Measurements from ENCODE around the gene CFAP65. TPM values are rescaled to one million over a fixed set of nuclear protein-coding genes. Genes with fewer than 3 reads are reported as not detected.

Gene CFAP65
- total and polyA plus RNA-seq, 2 of the 13 experiments (the other 11 are each of a cell fraction or from before 2014, with no cell fraction given), result 0.05 TPM; not detected in 1

DNA sequence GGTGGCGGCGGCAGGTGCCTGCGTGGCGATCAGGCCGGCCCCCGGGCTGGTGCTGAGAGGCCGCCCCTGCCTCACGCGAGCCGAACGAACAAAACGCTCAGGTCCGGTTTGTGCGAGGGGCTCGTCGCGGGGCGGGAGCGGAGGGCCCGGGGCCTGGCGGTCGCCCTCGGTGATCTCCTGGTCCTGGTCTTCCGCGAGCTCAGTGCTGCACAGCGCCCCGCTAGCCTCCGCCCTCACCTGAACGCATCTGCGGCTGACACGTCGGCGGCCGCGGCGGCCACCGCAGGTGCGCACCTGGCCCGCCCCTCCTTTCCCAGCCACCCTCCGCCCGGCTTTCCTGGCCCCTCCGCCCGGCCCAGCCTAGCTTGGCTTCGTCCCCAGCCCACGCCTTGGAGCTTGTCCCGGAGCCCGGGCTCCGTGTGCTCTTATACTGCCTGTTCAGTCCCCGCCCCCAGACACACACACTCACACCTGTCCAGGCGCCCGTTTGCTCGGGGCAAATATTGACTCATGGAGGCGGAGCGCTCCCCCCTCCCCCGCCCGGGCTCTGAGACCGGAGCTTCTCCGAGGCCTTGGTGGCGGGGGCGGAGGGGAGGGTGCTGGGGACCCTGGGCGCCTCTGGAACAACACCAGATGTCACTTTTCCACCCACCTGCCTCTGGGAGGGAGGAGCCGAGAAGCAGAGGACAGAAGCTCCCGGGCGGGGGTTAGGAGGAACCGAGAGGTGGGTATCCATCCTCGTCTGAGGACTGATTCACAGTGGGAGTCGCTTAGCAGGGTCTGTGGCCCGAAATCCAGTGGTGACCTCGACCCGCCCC lies 39.5 kb downstream of the CFAP65 start (continued):
- peak; percentile 41; the same call in 1 of the 2 replicates for TF ChIP-seq TCF7 (IDR thresholded peaks at IDR 0.05; ENCODE audit: low read depth)
- TF ChIP-seq, protein P1, sequence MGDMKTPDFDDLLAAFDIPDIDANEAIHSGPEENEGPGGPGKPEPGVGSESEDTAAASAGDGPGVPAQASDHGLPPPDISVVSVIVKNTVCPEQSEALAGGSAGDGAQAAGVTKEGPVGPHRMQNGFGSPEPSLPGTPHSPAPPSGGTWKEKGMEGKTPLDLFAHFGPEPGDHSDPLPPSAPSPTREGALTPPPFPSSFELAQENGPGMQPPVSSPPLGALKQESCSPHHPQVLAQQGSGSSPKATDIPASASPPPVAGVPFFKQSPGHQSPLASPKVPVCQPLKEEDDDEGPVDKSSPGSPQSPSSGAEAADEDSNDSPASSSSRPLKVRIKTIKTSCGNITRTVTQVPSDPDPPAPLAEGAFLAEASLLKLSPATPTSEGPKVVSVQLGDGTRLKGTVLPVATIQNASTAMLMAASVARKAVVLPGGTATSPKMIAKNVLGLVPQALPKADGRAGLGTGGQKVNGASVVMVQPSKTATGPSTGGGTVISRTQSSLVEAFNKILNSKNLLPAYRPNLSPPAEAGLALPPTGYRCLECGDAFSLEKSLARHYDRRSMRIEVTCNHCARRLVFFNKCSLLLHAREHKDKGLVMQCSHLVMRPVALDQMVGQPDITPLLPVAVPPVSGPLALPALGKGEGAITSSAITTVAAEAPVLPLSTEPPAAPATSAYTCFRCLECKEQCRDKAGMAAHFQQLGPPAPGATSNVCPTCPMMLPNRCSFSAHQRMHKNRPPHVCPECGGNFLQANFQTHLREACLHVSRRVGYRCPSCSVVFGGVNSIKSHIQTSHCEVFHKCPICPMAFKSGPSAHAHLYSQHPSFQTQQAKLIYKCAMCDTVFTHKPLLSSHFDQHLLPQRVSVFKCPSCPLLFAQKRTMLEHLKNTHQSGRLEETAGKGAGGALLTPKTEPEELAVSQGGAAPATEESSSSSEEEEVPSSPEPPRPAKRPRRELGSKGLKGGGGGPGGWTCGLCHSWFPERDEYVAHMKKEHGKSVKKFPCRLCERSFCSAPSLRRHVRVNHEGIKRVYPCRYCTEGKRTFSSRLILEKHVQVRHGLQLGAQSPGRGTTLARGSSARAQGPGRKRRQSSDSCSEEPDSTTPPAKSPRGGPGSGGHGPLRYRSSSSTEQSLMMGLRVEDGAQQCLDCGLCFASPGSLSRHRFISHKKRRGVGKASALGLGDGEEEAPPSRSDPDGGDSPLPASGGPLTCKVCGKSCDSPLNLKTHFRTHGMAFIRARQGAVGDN (CRISPR knock-in tag; IDR thresholded peaks at IDR 0.05), result peak; percentile 86
- peak; percentile 97 for TF ChIP-seq ZEB1 (IDR thresholded peaks at IDR 0.05; ENCODE audit: insufficient replicate concordance, low read depth)
- peak; percentile 38; the same call in 1 of the 2 replicates for TF ChIP-seq ZNF354B (CRISPR knock-in tag; IDR thresholded peaks at IDR 0.05)
- TF ChIP-seq RERE (CRISPR knock-in tag; IDR thresholded peaks at IDR 0.05; ENCODE audit: low read depth), result peak; percentile 97
- no peak for TF ChIP-seq ZNF720 (CRISPR knock-in tag; IDR thresholded peaks at IDR 0.05)
- no peak for TF ChIP-seq NFE2 (CRISPR knock-in tag; IDR thresholded peaks at IDR 0.05)
- peak; percentile 89 for TF ChIP-seq FOSL2 (CRISPR knock-in tag; IDR thresholded peaks at IDR 0.05)
- TF ChIP-seq THYN1 (CRISPR knock-in tag; IDR thresholded peaks at IDR 0.05; ENCODE audit: borderline replicate concordance, low read depth), result no peak
- TF ChIP-seq ZNF441 (CRISPR knock-in tag; IDR thresholded peaks at IDR 0.05; ENCODE audit: borderline replicate concordance), result peak; percentile 63; the same call in 1 of the 2 replicates
- peak; percentile 65 for TF ChIP-seq RBFOX2 (IDR thresholded peaks at IDR 0.05; ENCODE audit: low read depth, low read length)
- TF ChIP-seq, protein P2, sequence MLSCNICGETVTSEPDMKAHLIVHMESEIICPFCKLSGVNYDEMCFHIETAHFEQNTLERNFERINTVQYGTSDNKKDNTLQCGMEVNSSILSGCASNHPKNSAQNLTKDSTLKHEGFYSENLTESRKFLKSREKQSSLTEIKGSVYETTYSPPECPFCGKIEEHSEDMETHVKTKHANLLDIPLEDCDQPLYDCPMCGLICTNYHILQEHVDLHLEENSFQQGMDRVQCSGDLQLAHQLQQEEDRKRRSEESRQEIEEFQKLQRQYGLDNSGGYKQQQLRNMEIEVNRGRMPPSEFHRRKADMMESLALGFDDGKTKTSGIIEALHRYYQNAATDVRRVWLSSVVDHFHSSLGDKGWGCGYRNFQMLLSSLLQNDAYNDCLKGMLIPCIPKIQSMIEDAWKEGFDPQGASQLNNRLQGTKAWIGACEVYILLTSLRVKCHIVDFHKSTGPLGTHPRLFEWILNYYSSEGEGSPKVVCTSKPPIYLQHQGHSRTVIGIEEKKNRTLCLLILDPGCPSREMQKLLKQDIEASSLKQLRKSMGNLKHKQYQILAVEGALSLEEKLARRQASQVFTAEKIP (CRISPR knock-in tag; IDR thresholded peaks at IDR 0.05; ENCODE audit: borderline replicate concordance), result no peak
- peak; percentile 74 for TF ChIP-seq SALL1 (CRISPR knock-in tag; IDR thresholded peaks at IDR 0.05)
- TF ChIP-seq MAFK (conservative IDR thresholded peaks at IDR 0.05 in 1 of 2, IDR thresholded peaks at IDR 0.05 in 1 of 2; ENCODE audit: low read length in 2 of 2), result no peak
- no peak for TF ChIP-seq CREB1 (IDR thresholded peaks at IDR 0.05)
- peak; percentile 51; the same call in 1 of the 2 replicates for TF ChIP-seq CREB1 (CRISPR knock-in tag; IDR thresholded peaks at IDR 0.05)
- peak; percentile 57 for TF ChIP-seq ZNF563 (CRISPR knock-in tag; IDR thresholded peaks at IDR 0.05)
- TF ChIP-seq ARNTL (CRISPR knock-in tag; IDR thresholded peaks at IDR 0.05), result peak; percentile 78

Data from HepG2 (cell line).